Brain pericyte (primary cell): ENCODE measurements around the gene AKIRIN2.

Source experiments
- DNase-seq: peaks from one replicate; pipeline ENCODE4 v3.0.0-alpha.2; 2012; ENCODE audit warnings: low read depth, low spot score

Gene AKIRIN2

GRCh38 chr6:87701676-87702588 lies at the start of gene AKIRIN2:
AKIRIN2 (minus strand) TSS chr6:87702233; CDS start chr6:87701684, 549 bp downstream.
- peak; percentile 98 for DNase-seq

- no peak for DNase-seq
Measured at GRCh38 chr6:87747646-87748045, 45.6 kb upstream of the AKIRIN2 start.

- DNase-seq, result no peak
Measured at GRCh38 chr6:87745966-87746721, 44.1 kb upstream of the AKIRIN2 start.

- DNase-seq, result no peak
Measured at GRCh38 chr6:87743454-87743853, 41.4 kb upstream of the AKIRIN2 start.

- no peak for DNase-seq
Measured at GRCh38 chr6:87742106-87742505, 40.1 kb upstream of the AKIRIN2 start.

- DNase-seq, result no peak
Measured at GRCh38 chr6:87741001-87741650, 39.1 kb upstream of the AKIRIN2 start.

- DNase-seq, result no peak
Measured at GRCh38 chr6:87738744-87739143, 36.7 kb upstream of the AKIRIN2 start.

GRCh38 chr6:87738000-87738399 lies 36.0 kb upstream of the AKIRIN2 start:
- no peak for DNase-seq

- DNase-seq, result no peak
Measured at GRCh38 chr6:87736809-87737540, 34.9 kb upstream of the AKIRIN2 start.

- peak; percentile 41 for DNase-seq
Measured at GRCh38 chr6:87731818-87732661, 30.0 kb upstream of the AKIRIN2 start.

- DNase-seq, result no peak
Measured at GRCh38 chr6:87731080-87731479, 29.0 kb upstream of the AKIRIN2 start.

GRCh38 chr6:87729965-87730719 lies 28.1 kb upstream of the AKIRIN2 start:
- DNase-seq, result no peak

- no peak for DNase-seq
Measured at GRCh38 chr6:87728706-87729105, 26.7 kb upstream of the AKIRIN2 start.

- no peak for DNase-seq
Measured at GRCh38 chr6:87724983-87725811, 23.2 kb upstream of the AKIRIN2 start.

- peak; percentile 82 for DNase-seq
Measured at GRCh38 chr6:87723170-87724078, 21.4 kb upstream of the AKIRIN2 start.

GRCh38 chr6:87722540-87723169 lies 20.6 kb upstream of the AKIRIN2 start:
- DNase-seq, result no peak

GRCh38 chr6:87721311-87721710 lies 19.3 kb upstream of the AKIRIN2 start:
- no peak for DNase-seq
